DMS 273 treated with DMSO at 0.1 percent for 48 hours (cell line): ENCODE data around the gene TRERF1.

Source experiments
- DNase-seq: peaks from one replicate; lab custom pipeline; 2025; lab: John Stamatoyannopoulos, UW

TRERF1 gene

GRCh38 chr6:42184475-42184874 is 267.3 kb downstream of the TRERF1 start:
- no peak for DNase-seq

DNA sequence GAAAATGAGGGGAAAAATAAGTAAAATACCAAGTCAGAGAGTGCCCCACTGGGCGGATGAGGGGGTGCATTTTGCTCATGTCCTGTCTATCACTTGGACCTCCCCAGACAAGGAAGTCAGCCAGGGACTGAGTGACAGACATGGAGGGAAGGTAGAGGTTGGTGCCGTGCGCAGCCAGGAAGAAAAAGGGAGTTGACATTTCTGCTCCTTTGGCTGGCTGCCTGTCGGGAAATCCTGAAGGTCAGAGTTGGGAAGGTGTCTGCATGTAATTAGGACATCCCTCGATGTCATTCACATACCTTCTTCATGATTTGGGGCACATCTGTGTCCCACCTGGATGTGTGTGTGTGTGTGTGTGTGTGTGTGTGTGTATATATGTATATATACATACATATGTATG is 269.6 kb downstream of the TRERF1 start:
- DNase-seq: no peak

DNA sequence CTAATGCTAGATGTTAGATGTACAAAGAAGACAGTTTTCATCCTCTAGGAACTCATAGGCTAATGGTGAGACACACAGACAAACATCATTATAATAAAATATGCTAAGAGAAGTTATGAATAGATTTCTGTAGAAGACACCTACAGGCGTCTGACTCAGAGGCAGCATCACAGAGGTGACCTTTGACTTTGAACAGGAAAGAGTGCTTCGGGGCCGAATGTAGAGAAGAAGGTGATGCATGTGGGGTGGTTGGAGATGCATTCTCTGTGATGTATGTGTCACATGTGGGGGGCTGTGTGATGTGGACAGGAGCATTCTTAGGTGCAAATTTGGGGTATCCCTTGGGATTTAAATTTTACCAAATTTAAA is 271.8 kb downstream of the TRERF1 start:
- no peak for DNase-seq

DNA sequence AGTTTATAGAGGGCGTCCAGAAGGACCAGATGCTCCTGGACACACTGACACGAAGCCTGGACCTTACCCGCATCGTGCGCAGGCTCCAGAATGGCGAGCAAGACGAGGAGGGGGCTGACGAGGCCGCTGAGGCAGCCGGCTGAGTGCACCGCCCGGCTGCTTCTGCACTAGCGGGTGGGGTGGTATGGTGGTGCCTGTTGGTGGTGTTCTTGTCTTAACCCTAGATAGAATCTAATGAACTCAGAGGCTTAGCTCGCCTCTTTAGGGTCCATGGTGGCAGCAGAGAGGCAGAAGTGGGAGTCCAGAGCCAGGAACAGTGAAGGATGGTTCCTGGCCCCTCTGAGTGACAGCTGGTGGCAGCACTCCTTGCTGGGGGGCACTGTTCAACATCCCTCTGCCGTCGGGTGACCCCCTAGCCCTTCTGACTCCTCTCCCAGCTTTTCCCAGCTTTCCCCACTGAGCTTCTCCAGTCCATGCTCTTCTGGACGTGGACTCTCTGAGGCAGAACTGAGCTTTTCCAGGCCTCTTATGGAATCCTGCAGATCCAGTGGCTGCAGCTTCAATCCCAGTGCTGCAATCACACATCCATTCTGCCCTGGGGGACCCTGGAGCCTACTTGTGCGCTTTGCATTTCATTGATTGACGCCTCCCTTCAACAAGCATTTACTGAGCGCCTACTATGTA is 272.3 kb downstream of the TRERF1 start:
- DNase-seq: no peak

DNA sequence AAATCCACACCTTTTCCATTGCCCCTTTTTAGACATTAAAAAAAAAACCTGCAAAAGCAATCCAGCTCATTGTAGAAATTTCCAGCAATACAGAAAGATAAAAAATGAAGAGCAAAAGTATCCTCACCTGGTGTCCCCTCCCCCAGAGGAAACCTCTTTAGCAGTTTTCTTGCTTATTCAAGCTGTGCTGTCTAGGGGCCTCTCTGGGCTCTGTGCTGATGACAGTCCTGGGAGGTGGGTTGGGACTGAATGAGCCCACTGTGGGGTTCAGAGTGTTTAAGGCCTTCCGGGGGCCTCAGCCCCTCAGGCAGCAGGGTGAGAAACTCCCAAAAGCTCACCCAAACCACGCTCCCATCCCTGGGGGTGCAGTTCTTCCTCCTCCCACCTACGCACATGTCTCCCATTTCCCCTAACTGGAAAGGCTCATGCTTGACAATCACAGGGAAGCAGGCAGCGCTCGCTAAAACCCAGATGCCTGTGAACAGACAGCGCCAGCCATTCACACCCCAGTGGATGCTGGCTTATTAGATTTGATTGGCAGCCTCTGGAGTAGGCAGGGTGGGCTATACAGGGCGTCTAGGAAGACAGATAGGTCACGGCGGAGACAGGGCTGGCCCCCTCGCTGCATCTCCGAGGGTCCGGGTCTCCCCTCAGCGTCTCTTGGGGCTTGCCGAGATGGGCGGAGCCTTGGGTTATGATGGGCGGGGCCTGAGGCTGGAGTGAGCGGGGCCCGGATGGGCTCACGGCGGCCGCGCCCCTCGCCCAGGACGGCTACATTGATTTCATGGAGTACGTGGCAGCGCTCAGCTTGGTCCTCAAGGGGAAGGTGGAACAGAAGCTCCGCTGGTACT is 274.0 kb downstream of the TRERF1 start:
- DNase-seq: no peak

- no peak for DNase-seq
Measured at GRCh38 chr6:42176981-42177380, 274.7 kb downstream of the TRERF1 start.

GRCh38 chr6:42175860-42176259 is 275.9 kb downstream of the TRERF1 start:
- DNase-seq: no peak
